GM23248 (cell line): Measurements from ENCODE around the gene NID2. TPM values are rescaled to one million over a fixed set of nuclear protein-coding genes. Genes with fewer than 3 reads are reported as not detected.

Experiments used
- DNase-seq: peaks from one replicate; pipeline ENCODE4 v3.0.0-alpha.2; 2015
- H2AFZ ChIP-seq: fragments of 200-600 bp; sonication (generic); 2 replicates; pipeline ENCODE4 v1.6.1; 2016; ENCODE audit warnings: antibody characterized with exemption
- H3F3A ChIP-seq: fragments of 200-600 bp; sonication (generic); 2 replicates; pipeline ENCODE4 v1.6.1; 2016; ENCODE audit warnings: mild to moderate bottlenecking, antibody characterized with exemption, mixed run types; ENCODE audit not compliant: insufficient read depth
- H3K27ac ChIP-seq: fragments of 200-600 bp; sonication (generic); 2 replicates; pipeline ENCODE4 v1.5.1; 2016; ENCODE audit warnings: mild to moderate bottlenecking
- H3K27me3 ChIP-seq: fragments of 200-600 bp; sonication (generic); replicated peaks from 2 replicates; pipeline ENCODE4 v1.6.1; 2016; ENCODE audit warnings: mild to moderate bottlenecking; ENCODE audit not compliant: insufficient read depth
- H3K36me3 ChIP-seq: fragments of 200-600 bp; sonication (generic); 2 replicates; pipeline ENCODE4 v1.6.1; 2016; ENCODE audit warnings: low read depth, mild to moderate bottlenecking
- H3K4me1 ChIP-seq: fragments of 200-600 bp; sonication (generic); 2 replicates; pipeline ENCODE4 v1.6.1; 2016; ENCODE audit warnings: mild to moderate bottlenecking; ENCODE audit not compliant: insufficient read depth
- H3K4me2 ChIP-seq: fragments of 200-600 bp; sonication (generic); one replicate; pipeline ENCODE4 v1.6.1; 2016; ENCODE audit warnings: mild to moderate bottlenecking; ENCODE audit not compliant: unreplicated experiment
- H3K4me3 ChIP-seq: fragments of 200-600 bp; sonication (generic); 2 replicates; pipeline ENCODE4 v1.5.1; 2016; ENCODE audit warnings: mild to moderate bottlenecking
- H3K79me2 ChIP-seq: fragments of 200-600 bp; sonication (generic); 2 replicates; pipeline ENCODE4 v1.6.1; 2016; ENCODE audit warnings: mild to moderate bottlenecking; ENCODE audit not compliant: insufficient read depth
- H3K9ac ChIP-seq: fragments of 200-600 bp; sonication (generic); 2 replicates; pipeline ENCODE4 v1.6.1; 2016; ENCODE audit warnings: mild to moderate bottlenecking
- H3K9me2 ChIP-seq: fragments of 200-600 bp; sonication (generic); 2 replicates; pipeline ENCODE4 v1.6.1; 2016; ENCODE audit warnings: mixed run types, mild to moderate bottlenecking, moderate library complexity; ENCODE audit not compliant: insufficient read depth
- H3K9me3 ChIP-seq: fragments of 200-600 bp; sonication (generic); one replicate; pipeline ENCODE4 v1.6.1; 2017; ENCODE audit warnings: low read depth
- H4K20me1 ChIP-seq: fragments of 200-600 bp; sonication (generic); 2 replicates; pipeline ENCODE4 v1.6.0; 2016; ENCODE audit not compliant: insufficient read depth
- EZH2 ChIP-seq: fragments of 200-600 bp; sonication (generic); IDR thresholded peaks from 2 replicates; pipeline ENCODE4 v1.6.1; 2018; ENCODE audit warnings: antibody characterized with exemption, mild to moderate bottlenecking; ENCODE audit not compliant: insufficient read depth, poor library complexity, severe bottlenecking
- EZH2phosphoT487 ChIP-seq: fragments of 200-600 bp; sonication (generic); IDR thresholded peaks from 2 replicates; pipeline ENCODE4 v1.6.1; 2018; ENCODE audit warnings: antibody characterized with exemption, moderate library complexity, mild to moderate bottlenecking, low read depth; ENCODE audit not compliant: insufficient read depth
- WGBS, 2 experiments: methylation state at CpG; one replicate each; pipeline ENCODE4 v1.1.6; 2015 to 2017; ENCODE audit warnings: low lambda C conversion rate in 2 of 2, low coverage in 1 of 2; ENCODE audit errors: missing lambda C conversion rate in 2 of 2; 5-methylcytosine and 5-hydroxymethylcytosine counted together
- in situ Hi-C: fragments of 300-500 bp; cut with MboI; formaldehyde crosslinking; loops from 2 replicates; pipeline ENCODE4 v1.15.0; 2020
- polyA plus RNA-seq: library from polyadenylated mRNA; unstranded; fragments of >200 nt; fragmentation: Nextera tagmentation; extraction: Ambion mirVana; gene quantifications from 2 replicates; pipeline ENCODE4 v1.2.1, GENCODE V29; 2016
- total RNA-seq: library from RNA; depleted of rRNA; stranded (reverse); fragments of >200 nt; shearing (Covaris generic); gene quantifications from 2 replicates; pipeline ENCODE4 v1.2.3, GENCODE V29; 2014

NID2 gene
- total and polyA plus RNA-seq, 2 experiments from 2014 or later, result 39.8 to 59.8 TPM

DNA sequence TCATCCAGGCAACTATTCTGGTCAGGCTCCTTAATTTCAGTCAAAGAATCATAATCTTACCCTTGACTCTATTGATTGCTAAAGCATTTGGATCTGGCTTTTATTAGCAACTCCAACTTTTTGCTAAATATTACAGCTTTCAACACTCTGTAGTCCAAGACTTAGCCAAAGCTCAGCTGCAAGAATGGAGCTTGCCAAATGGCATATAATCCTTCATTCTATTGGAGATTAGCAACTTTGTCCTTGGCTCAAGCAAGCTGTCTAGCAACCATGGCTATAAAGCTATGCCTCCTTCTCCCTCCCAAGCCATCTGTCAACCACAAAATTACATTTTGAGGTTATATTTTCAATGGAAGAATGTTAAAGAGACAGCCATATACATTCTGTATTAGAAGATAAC, 23.1 kb upstream of the NID2 start:
- no peaks in the 10 kb centered on the region for H3K79me2 ChIP-seq
- H3K9me2 ChIP-seq, result no peaks in the 10 kb centered on the region
- no peaks in the 10 kb centered on the region for H3K27me3 ChIP-seq
- in situ Hi-C loops, result no loop called here
- no peak for DNase-seq
- no peak overlapping the region for H3K27ac ChIP-seq
- no peaks in the 10 kb centered on the region for H3F3A ChIP-seq
- no peak overlapping the region for H3K9ac ChIP-seq
- H4K20me1 ChIP-seq, result no peaks in the 10 kb centered on the region
- H3K9me3 ChIP-seq, result no peaks in the 10 kb centered on the region
- H2AFZ ChIP-seq, result no peak overlapping the region
- no peak for TF ChIP-seq EZH2phosphoT487
- no peak for TF ChIP-seq EZH2
- H3K36me3 ChIP-seq, result no peaks in the 10 kb centered on the region
- no peak overlapping the region for H3K4me3 ChIP-seq
- H3K4me1 ChIP-seq, result no peaks in the 10 kb centered on the region
- H3K4me2 ChIP-seq, result no peak overlapping the region

DNA sequence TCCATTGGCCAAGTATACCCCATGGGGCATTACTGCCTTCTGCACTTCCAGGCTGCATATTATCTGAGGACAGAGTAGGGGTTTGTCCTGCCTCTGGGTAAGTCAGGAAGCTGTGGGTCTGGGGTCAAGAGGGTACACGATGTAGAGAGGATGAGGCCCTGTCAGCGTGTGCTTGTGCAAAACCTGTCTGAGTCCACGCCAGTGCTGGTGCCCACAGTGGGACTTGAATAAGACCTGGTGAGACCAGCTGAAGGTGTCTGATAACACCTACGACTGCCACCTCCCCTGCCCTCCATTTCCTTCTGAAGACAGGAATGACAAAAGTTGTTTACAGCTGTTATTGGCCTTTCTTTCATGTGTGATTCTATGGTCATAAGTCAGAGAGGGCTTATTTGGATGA, 22.1 kb upstream of the NID2 start:
- Histone ChIP-seq H3K27me3 (no peaks in the 10 kb centered on the region), H3K4me2 (no peak overlapping the region), H3K9me2 (no peaks in the 10 kb centered on the region), H3K9ac (no peak overlapping the region), H3K4me1 (no peaks in the 10 kb centered on the region), H3K4me3 (no peak overlapping the region), H3K9me3 (no peaks in the 10 kb centered on the region), H3K36me3 (no peaks in the 10 kb centered on the region), H3K79me2 (no peaks in the 10 kb centered on the region), H3K27ac (no peak overlapping the region), H4K20me1 (no peaks in the 10 kb centered on the region), H3F3A (no peaks in the 10 kb centered on the region), H2AFZ (no peak overlapping the region)
- in situ Hi-C loops, result no loop called here
- 60 to 67% methylated on average over 4 of the region's 4 CpGs for WGBS, 2 experiments
- no peak for DNase-seq
- no peak for TF ChIP-seq EZH2phosphoT487
- no peak for TF ChIP-seq EZH2

DNA sequence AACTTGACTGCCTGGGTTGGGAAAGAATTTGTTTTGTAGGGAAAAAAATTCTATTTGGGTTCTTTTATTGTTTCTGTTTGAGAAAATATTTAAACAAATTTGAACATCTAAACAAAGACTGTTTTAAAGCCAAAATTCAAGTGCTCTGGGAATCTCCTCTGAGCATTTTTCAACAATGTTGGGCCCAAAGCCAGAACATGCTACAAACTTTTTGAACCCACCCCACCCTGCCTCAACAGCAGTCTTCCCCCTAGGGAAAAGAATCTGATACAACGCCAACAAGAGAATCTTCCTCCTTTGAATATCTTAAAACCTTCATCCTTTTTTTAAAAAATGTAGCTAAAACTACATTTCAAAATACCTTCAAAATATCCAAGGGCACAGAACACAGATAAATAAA, 20.4 kb upstream of the NID2 start:
- Histone ChIP-seq H3K4me3 (no peak overlapping the region), H3K27ac (no peak overlapping the region), H3F3A (no peaks in the 10 kb centered on the region), H3K9ac (no peak overlapping the region), H3K9me3 (no peaks in the 10 kb centered on the region), H2AFZ (no peak overlapping the region), H3K36me3 (no peaks in the 10 kb centered on the region), H3K79me2 (no peaks in the 10 kb centered on the region), H4K20me1 (no peaks in the 10 kb centered on the region), H3K4me1 (no peaks in the 10 kb centered on the region), H3K27me3 (no peaks in the 10 kb centered on the region), H3K4me2 (no peak overlapping the region), H3K9me2 (no peaks in the 10 kb centered on the region)
- DNase-seq, result no peak
- in situ Hi-C loops, result no loop called here
- TF ChIP-seq EZH2phosphoT487 (no peak), EZH2 (no peak)
- WGBS, 2 experiments, result 58 to 80% methylated on average over 1 of the region's 1 CpG

DNA sequence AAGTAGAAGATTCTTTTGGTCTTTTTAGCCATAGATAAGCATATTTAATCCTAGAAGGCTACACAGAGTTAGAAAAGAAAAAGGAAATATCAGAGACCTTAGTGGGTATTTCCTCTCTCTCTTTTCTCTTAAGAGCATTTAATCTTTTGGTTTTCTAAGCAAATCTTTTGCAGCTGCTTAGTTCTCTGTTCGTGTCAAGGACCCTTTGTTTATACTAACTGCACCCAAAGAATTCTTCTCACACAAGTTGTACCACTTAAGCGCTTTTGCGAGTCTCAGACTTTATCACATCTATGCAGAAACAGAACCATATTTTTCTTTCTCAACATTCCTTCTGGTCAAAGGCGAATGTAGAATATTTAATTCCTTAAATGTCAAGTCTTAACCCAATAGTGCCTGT, 17.9 kb upstream of the NID2 start:
- H3F3A ChIP-seq, result peaks cover 4% of the 10 kb centered on the region
- H3K9me2 ChIP-seq, result no peaks in the 10 kb centered on the region
- no peaks in the 10 kb centered on the region for H3K79me2 ChIP-seq
- no peak overlapping the region for H3K9ac ChIP-seq
- H3K4me1 ChIP-seq, result peaks cover 5% of the 10 kb centered on the region
- no peak for DNase-seq
- H3K36me3 ChIP-seq, result no peaks in the 10 kb centered on the region
- in situ Hi-C loops, result no loop called here
- H3K4me2 ChIP-seq, result no peak overlapping the region
- no peak overlapping the region for H3K4me3 ChIP-seq
- H3K9me3 ChIP-seq, result no peaks in the 10 kb centered on the region
- no peaks in the 10 kb centered on the region for H3K27me3 ChIP-seq
- no peak overlapping the region for H3K27ac ChIP-seq
- 49 to 53% methylated on average over 4 of the region's 4 CpGs for WGBS, 2 experiments
- no peak for TF ChIP-seq EZH2phosphoT487
- TF ChIP-seq EZH2, result no peak
- H4K20me1 ChIP-seq, result no peaks in the 10 kb centered on the region
- H2AFZ ChIP-seq, result no peak overlapping the region

DNA sequence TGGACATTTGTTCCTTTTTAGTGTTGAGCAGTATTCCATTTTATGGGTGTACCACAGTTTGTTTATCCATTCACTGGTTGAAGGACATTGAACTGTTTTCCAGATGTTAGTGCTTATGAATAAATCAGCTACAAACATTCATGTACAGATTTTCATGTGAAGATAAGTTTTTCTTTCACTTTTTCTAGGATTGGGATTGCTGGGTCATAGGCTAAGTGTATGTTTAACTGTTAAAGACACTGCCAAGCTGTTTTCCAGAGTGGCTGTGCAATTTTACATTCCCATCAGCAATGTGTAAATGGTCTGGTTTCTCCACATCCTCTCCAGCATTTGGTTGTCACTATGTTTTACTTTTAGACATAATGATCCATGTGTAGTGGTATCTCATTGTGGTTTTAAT, 14.0 kb upstream of the NID2 start:
- in situ Hi-C loops, result no loop called here
- Histone ChIP-seq H3K9me2 (no peaks in the 10 kb centered on the region), H2AFZ (no peak overlapping the region), H3K4me3 (no peak overlapping the region), H3K4me2 (no peak overlapping the region), H3K27me3 (no peaks in the 10 kb centered on the region), H3K4me1 (peaks cover 42% of the 10 kb centered on the region), H3F3A (peaks cover 41% of the 10 kb centered on the region), H4K20me1 (no peaks in the 10 kb centered on the region), H3K9ac (no peak overlapping the region), H3K9me3 (no peaks in the 10 kb centered on the region), H3K36me3 (no peaks in the 10 kb centered on the region), H3K27ac (no peak overlapping the region), H3K79me2 (no peaks in the 10 kb centered on the region)
- TF ChIP-seq EZH2phosphoT487, result no peak
- TF ChIP-seq EZH2, result no peak
- DNase-seq, result no peak
